GM23248 (cell line): ENCODE measurements around the gene SOD3.

Experiments used
- EZH2 ChIP-seq: fragments of 200-600 bp; sonication (generic); IDR thresholded peaks from 2 replicates; pipeline ENCODE4 v1.6.1; 2018; ENCODE audit warnings: antibody characterized with exemption, mild to moderate bottlenecking; ENCODE audit not compliant: insufficient read depth, poor library complexity, severe bottlenecking
- EZH2phosphoT487 ChIP-seq: fragments of 200-600 bp; sonication (generic); IDR thresholded peaks from 2 replicates; pipeline ENCODE4 v1.6.1; 2018; ENCODE audit warnings: antibody characterized with exemption, moderate library complexity, mild to moderate bottlenecking, low read depth; ENCODE audit not compliant: insufficient read depth

- TF ChIP-seq EZH2phosphoT487 (no peak), EZH2 (no peak)
Observed at GRCh38 chr4:24768006-24768405, 27.4 kb upstream of the SOD3 start.
